ENCODE results near the gene BRD4.
"Not testable (repeated sequence)": the region's sequence is repeated elsewhere in the genome, so short reads cannot be mapped to it uniquely, and the experiment has no call there.

The BRD4 gene

DNA sequence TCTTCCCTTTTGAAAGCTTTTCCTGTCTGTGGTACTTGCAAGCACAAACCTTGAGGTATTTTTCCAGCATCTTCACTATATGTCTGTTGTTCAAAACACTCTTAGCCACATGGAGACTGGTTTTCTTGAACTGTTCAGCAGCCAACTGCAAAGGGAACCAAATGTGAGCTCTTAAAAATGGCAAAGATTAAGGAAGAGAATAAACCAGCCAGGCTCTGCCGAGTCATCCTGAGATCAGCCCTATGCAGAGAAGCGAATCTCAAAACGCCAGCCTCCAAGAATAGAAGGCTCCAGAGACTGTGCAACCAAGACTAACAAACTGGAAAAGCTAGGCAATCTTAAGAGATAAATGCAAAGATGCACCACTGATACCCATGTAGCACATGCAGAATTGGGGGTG, 26.6 kb upstream of the BRD4 start:
- DNase-seq: no peak

DNA sequence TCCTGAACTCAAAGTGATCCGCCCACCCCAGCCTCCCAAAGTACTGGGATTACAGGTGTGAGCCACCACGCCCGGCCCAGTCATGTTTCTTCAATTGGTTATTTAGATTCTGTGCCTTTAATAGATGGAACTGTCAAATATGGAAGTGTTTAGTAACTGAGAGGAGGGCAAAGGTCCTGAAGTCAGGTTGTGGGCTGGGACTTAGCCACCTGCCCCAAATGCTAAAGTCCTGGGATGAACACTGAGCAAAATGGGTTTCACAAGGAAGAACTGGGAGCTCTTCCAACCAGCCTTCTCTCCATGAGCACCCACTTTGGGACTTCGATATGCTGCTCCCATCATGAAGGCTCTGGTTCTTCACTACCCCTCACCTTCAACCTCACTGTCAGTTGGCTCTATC, 25.6 kb upstream of the BRD4 start:
- DNase-seq: no peak

DNA sequence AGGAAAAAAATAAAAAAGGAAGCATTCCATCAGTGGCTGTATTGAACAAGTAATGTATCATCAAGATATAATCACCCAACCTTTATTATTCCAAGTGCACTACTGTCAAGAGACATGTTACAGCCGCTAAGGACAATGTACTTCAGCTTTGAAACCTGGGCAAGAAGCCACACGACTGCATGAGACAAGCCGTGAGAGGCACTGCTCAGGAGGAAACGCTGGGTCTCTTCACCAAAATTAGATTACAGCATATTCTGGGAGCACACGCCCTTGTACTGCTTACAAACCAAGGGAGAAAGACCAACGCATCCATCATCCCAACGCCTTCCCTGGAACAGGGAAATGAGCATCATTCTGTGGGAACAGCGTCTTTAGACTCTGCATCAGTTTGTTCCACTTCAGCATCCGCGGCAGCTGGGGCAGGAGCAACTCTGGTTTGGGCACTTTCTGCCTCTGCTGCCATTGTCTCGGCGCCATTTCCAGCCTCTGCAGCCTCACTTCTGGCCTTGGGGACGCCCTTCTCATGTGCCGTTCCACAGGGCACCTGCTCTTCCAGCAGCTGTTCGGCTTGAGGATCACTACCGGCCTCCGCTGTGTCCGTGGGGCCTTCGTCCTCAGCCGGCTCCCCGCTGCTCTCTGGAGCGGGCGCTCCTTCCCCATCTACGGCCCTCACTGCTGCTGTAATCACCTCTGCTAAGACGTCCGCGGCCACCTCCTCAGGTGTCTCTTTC, 22.4 kb upstream of the BRD4 start:
- no peak for DNase-seq

DNA sequence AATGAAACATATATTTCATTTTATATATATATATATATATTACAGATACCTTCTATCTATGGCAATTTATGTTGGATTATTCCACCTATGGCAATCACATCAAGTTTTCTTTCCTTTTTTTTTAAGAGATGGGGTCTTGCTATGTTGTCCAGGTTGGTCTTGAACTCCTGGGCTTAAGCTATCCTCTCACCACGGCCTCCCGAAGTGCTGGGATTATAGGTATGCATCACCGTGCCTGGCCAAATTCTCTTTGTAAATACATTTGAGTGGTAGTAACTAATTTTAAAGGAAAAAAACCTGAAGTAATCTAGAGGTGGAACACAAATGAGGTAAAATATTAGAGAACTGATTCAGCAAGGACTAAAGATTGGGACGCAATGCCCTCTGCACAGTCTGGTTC, 21.6 kb upstream of the BRD4 start:
- DNase-seq: no peak

DNA sequence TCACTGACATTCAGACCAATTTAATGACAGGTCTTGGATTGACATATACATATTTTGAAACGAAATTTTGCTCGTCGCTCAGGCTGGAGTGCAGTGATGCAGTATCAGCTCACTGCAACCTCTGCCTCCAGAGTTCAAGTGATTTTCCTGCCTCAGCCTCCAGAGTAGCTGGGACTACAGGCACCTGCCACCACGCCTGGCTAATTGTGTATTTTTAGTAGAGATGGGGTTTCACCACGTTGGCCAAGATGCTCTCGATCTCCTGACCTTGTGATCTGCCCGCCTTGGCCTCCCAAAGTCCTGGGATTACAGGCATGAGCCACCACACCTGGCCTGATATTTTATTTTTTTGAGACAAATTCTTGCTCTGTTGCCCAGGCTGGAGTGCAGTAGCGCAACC, 20.2 kb upstream of the BRD4 start:
- not testable (repeated sequence) for DNase-seq

DNA sequence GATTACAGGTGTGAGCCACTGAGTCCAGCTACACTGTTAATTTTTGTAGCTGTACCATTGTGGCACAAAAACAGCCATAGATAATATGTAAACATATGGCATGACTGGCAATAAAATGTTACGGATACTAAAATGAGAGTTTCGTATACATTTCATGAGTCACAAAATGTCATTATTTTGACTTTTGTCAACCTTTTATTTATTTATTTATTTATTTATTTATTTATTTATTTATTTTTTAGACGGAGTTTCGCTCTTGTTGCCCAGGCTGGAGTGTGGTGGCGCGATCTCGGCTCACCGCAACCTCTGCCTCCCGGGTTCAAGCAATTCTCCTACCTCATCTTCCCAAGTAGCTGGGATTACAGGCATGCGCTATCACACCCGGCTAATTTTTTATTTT, 9.0 kb upstream of the BRD4 start:
- DNase-seq: not testable (repeated sequence)

DNA sequence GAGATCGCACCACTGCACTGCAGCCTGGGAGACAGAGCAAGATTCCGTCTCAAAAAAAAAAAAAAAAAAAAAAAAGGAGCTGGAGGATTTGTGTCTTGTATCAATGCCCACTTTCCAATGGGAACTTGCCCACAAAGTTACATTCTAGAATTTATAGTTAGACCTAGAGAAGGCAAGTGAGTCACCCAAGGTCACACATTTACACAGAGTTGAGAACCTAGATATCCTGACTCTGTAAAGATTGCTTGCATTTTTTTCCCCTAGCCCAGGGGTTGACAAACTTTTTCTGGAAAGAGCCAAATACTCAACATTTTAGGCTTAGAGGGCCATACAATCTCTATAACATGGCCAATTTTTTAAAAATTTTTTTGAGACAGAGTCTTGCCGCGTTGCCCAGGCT, 7.7 kb upstream of the BRD4 start:
- DNase-seq: no peak

DNA sequence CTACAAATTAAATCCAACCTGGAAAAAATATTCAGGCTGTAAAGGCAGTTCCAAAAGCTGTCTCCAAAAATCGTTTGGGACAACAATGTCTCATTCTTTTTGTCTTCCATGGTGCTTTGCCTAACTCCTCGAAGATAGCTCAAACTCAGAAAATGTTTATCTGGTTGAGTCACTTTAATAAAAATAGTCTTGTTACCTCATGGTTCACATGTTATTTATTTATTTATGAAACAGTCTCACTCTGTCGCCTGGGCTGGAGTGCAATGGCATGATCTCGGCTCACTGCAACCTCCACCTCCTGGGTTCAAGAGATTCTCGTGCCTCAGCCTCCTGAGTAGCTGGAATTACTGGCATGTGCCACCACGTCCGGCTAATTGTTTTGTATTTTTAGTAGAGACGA, 4.9 kb upstream of the BRD4 start:
- no peak for DNase-seq

DNA sequence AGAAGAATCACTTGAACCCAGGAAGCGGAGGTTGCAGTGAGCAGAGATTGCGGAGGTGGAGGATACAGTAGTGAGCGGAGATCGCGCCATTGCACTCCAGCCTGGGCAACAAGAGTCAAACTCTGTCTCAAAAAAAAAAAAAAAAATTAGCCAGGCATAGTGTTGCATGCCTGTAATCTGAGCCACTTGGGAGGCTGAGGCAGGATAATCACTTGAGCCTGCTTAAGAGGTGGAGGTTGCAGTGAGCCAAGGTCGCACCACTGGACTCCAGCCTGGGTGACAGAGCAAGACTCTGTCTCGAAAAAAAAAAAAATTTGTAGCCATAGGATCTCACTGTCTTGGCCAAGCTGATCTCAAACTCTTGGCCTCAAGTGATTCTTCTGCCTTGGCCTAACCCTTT, 3.7 kb upstream of the BRD4 start:
- DNase-seq: not testable (repeated sequence)

DNA sequence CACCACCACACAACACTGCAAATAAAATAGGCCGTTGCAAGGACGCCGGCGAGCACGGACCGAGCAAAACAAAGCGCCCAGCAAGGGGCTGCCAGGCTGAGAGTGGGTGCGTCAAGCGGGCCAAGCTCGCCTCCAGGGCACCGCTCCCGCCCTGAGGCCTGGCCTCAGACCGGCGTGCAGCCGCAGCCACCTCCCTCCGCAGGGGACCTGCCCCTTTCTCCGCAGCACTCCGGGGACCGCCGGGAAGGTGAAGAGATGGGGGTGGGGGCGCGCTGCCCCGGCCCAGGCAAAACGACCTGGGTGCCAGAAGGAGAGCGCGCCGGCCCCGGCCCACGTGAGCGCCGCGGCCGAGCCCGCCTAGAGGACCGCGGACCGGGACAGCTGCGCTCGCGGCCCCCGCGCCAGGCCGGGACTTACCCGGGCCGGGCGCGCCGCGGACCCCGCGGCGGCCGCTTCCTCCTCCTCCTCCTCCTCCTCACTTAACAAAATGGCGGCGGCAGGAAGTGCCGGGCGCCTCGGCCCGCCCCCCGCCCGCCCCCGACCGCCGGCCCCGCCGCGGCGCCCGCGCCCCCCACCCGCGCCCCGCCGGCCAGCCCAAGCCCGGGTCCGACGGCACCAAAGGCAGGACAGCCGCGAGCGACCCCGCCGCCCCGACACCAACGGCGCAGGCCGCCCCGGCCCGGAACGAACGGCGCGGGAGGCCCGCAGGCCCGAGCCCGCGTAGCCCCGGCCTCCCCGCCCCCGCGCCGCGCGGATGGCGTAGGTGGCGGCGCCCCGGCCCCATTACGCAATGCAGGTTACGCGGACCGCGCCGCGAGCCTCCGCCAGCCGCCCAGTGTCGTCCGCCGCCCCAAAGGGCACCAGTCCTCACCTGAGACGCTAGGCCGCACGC, 674 bp downstream of the BRD4 start:
- DNase-seq: peak; percentile 71

DNA sequence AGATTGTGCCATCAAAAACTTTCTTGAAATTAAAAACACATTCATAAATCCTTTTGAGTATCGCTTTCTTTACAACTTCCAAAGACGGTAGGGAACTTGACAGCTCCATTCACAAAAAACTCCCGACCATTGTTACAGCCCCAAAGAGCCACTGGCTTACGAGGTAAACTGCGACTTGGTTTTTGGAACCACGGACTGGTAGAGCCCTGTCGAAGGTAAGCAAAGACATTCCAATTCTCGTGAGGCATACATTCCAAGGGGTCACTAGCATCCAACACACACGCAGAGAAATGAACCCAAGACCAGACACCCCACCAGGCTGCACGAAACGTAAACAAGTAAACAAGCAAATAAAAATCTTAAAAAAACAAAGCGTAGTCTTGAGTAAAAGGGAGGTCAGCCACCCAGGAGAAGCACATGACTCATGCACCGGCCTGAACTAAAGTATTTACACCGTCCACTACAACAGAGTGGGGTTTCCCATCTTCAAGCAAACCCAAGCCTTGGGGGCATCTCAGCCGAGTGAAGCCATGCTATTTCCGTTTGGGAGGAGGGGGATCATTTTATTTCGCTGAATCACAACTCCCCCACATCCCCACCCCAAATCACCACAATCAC, 1.4 kb downstream of the BRD4 start:
- DNase-seq: peak; percentile 51

DNA sequence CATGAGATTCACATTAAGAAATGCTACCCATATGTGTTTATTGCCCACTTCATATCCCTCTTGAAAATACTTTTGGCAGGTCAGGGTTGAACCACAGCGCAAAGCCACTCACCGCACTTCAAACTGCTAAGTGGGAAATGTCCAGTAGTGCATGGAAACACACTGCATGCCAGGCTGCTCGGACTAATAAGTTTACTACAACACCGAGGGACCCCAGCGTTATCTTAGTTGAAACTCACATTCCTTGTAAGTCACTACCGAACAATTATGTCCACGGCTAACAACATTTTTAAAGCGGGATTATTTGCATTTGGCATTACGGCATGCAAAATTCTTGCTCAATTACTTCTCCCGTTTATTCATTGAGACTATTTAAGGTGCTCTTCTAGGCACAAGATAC, 4.0 kb downstream of the BRD4 start:
- DNase-seq: no peak

DNA sequence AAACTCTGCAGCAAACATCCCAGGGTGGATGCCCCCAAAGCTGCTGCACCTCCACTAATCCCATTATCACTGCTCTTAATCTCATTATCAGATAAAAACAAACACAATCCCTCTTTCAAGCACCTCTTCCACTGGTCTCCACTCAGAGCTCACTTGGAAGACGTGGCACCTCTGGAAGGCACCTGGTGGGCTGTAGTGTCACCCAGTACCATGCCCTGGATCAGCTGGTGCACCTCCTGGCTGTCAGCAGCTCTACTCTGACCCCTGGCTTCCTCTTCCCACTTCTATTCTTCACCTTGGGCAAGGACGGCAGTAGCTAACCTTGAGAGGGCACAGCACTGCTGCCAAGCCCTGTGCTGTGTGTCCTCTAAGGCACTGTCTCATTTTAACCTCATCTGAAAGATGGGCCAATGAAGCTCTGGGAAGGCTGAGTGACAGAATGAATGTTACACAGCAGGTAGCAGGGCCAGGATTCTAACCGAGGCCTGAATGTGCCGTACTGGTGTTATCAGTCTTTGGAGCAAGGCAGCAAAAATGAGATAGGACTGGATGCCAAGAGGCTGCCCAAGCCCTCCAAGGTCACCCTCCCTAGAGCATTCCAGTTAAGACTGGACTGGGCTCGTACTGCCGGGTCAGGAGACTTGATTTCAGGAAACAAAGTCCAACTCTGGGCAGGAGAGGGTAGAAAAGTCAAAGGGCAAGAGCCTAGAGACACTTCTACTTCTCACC, 7.4 kb downstream of the BRD4 start:
- no peak for DNase-seq

DNA sequence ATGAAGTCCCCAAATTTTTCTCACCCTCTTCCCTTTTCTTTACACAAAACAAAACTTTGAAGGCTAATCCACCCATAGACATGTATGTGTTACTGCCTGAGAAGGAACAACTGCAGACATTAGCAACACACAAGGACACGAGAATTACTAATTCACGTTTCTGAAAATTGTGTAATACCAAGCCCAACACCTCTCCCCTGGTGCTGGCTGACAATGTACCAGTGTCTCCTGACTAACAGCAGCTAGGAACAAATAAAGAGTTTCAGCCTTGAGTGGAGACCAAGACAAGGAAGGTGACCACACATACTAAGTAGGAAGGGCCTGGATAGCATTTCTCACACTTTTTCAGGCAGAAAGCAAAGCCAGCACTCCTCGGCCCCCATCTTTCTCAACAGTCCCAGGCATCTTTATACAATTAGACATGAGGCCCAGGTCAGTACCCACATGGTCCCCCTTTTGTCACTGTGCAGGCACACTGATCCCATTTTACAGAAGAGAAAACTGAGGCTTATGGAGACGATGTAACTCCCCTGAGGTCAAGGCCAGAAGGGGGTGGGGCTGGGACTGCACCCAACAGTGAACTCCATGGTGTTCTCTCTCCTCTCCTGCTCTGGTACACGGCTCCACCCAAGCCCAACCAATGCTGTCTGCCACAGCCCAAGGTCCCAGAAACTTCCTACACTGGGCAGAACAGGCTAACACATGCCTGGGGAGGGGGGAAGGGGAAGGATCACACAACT, 8.7 kb downstream of the BRD4 start:
- DNase-seq: no peak

DNA sequence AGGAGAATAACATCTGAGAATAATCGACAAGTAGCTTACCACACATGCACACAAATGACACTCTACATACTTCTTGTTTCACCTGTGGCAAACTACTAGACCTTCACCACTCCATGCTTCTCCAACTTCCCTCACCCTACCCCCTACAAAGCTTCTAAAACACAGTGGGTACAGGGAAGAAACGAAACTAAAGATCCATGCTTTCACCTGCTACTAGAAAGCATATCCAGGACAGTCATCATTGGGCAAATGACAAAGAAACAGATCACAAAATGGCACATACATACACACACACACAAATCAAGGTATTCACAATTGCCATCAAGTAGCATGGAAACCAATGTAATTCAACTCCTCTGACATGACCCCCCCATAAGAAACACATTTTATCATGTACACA, 10.6 kb downstream of the BRD4 start:
- DNase-seq: no peak

DNA sequence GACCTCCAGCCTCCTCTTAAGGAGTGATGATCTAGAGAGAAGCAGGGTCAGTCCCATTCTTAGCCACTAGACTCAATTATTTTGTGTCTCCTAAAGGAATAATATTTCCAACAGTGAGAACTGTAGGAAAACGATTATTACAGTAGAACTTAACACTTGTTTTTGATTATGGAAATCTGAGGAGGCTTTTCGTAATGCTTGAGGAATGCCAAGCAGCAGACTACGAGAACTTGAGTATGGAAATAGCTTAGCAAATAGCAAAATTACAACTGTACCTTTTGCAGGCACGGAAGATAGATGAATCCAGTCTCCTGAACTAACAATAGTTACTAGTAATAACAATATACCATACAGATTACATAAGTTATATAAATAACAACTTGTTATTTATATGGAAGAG, 12.2 kb downstream of the BRD4 start:
- no peak for DNase-seq

DNA sequence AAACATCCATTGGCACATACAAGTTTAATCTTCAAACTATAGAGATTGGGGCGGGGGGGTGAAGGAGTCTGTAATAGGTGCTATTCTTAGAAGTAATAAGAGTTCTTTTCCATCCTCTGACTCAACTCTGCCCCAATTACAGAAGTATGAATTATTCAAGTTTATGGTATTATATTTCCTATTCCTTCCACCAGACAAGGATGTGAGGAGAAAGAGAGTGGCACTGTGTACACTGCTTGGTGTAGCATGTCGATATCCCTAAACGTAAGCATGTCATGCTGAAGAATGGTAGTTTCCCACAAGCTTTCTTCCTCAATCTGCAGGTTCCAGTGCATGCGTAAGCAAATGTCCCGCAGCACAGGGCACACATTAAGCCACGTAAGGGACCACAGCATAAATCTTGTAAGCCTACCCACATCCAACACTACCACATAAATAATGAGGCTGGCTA, 14.1 kb downstream of the BRD4 start:
- DNase-seq: no peak

DNA sequence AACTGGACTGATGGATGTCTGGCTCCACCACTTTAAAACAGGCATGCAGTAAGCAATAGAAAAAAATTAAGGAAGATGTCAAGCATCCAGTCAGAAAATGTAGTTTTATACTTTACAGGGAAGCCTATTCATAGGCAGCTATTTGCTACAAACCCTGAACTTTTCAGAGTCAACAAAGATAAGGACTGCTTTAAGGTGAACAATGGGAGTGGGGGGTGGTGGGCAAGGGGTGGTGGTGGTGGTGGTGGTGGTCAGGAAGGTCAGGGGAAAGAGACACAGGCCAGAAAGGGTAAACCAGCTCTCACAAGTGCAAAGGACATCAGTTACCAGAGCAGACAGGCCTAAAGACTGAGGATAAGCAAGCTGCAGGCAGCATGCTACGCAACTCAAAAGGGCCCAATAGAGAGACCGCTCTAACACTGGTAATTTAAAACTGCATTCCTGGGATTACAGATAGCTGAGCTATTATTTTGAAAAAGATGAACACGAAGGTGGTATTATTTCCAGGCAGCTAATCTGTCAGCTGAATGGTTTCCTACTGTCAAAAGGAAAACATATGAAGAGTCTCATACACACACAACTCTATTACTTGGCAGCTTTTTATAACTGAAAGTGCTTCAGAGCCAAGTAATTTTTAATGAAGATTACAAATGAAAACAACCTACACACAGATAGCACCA, 14.8 kb downstream of the BRD4 start:
- DNase-seq: no peak

DNA sequence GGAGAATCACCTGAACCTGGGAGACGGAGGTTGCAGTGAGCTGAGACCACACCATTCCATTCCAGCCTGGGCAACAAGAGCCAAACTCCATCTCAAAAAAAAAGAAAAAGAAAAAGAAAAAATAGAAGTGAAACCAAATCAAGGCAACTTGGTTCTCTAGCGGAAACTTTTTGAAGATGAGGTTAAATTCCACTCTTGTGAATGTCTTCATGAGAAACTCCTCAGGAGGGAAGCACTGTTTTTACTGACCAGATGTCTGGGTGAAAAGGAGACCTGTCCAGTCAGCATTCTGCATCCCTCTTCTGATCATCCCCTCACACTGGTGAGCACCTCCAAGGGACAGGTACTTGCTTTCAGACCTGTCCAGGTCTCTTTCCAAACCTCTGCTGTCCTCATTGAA, 15.8 kb downstream of the BRD4 start:
- DNase-seq: no peak

DNA sequence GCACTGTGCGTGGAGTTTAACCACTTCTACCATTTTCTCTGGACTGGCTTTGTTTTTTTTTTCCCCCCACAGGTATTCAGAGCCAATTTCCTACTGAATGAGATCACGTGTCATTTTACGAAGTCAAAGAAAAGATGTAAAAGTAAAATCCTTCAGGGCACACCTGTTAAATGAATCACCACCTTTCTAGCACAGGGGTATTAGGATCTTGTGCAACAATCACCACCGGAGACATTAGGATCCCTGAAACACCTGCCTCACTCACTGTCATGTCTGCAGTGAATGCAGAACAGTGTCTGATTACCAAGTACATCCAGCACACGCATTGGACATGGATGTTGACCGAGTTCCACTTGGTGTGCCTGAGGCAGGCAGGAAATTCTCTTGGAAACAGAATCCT, 17.2 kb downstream of the BRD4 start:
- DNase-seq: no peak

DNA sequence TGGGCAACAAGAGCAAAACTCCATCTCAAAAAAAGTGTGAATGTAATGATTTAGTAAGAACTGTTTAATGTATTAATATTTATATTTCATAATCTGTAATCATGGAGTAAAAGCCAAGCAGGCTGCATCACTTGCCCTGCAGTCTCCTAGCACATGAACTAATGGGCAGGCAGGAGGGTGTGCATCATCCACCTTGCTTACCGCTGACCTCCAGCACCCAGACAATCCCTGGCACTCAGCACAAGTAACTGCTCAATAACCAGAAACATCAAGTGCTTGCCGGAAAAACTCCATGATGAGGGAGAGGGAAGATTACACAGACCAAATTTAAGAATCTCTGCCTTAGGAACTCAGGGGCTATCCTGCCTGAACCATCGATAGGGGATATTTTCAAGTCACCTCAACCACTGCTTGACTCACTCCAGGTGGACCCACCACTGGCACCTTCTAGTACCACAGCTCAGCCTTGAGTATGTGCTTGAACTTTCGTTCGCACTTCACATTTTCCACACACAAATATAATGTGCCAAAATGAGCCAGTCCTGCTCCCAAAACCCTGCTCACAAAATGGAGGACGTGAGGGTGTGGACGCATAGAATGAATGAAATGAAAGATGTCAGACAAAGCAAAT, 18.6 kb downstream of the BRD4 start:
- no peak for DNase-seq

Measured in CD4-positive, alpha-beta T cell treated with Interleukin-21 for 1 hour (primary cell).